ENCODE measurements around the gene FRYL. TPM values are rescaled to one million over a fixed set of nuclear protein-coding genes. Genes with fewer than 3 reads are reported as not detected.

The FRYL gene
- polyA plus RNA-seq, 6 donors from 2014 or later: 24.4 to 49.5 (median 37.9) TPM

DNA sequence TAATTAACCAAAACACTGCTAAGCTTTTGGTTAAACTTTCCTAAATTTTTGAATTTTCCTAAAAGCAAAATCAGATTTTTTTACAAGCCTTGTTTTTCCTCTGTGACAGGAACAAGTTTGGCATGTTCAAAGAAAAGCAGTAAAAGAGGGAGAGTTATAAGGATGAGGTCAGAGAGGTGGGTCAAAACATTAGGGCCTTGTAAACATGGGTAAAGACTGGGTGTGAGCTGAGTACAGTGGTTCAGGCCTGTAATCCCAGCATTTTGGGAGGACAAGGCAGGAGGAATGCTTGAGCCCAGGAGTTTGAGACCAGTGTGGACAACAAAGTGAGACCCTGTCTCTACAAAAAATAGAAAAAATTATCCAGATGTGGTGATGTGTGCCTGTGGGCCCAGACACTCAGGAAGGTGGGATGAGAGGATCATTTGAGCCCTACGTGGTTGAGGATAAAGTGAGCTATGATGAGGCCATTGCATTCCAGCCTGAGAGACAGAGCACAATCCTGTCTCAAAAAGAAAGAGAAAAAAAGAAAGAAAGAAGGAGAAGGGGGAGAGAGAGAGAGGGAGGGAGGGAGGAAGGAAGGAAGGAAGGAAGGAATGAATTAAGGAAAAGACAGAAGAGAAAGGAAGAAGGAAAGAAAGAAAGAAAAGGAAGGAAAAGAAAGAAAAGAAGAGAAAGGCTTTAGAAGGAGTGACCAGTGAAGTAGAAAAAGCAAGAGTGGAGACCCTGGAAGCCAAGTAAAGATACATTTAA lies 17.0 kb upstream of the FRYL start:
- H3K4me3 Mint-ChIP-seq: no peak overlapping the region
- DNase-seq: no peak
- H3K27ac Mint-ChIP-seq: peak overlapping the region in 2 of 6 donors; percentile 51 to 70
- no peak for ATAC-seq (ENCODE audit: low read depth in 2 of 2)
- H3K36me3 Mint-ChIP-seq: no peaks in the 10 kb centered on the region
- H3K27me3 Mint-ChIP-seq: peaks cover 0 to 10% (median 0%) of the 10 kb centered on the region in 3 donors
- H3K4me1 Mint-ChIP-seq: peaks cover 27 to 42% (median 30%) of the 10 kb centered on the region in 3 donors
- H3K9me3 Mint-ChIP-seq: no peaks in the 10 kb centered on the region

DNA sequence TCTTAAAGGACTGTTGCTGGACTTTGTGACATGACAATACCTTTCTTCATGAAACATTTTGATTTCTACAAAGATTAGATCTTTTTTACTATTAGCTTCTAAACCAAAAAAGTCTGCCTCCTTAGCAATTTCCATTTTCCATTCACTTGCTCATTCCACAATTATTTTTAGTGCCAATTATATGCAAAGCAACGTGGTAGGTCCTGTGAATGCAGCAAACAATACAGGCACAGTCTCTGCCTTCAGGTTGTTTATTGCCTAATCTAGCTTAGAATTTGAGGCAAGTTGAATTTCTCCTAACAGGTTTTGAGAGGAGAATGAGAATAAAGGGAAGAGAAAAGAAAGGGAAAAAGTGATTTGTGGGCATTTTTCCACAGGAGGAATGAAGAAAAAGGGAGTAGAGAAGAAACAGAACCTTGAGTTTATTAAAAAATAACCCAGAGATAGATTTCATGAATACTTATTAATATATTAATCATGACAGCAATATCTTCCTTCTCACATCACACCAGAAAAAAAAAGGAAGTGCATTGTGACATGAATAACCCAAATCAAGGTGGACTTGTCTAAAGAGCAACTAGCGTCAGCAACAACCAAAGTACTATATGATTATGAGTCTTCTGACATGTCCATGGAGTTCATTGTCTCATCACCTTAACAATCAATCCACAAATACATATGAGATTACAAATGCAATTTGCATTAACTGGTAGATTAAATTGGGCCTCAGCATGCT lies 16.3 kb upstream of the FRYL start:
- DNase-seq (no peak), ATAC-seq (ENCODE audit: low read depth in 2 of 2) (no peak)
- H3K9me3 Mint-ChIP-seq: no peaks in the 10 kb centered on the region
- H3K36me3 Mint-ChIP-seq: no peaks in the 10 kb centered on the region
- H3K27ac Mint-ChIP-seq: peak overlapping the region in 2 of 6 donors; percentile 10 to 85
- peaks cover 0 to 10% (median 0%) of the 10 kb centered on the region in 3 donors for H3K27me3 Mint-ChIP-seq
- H3K4me1 Mint-ChIP-seq: peaks cover 27 to 45% (median 30%) of the 10 kb centered on the region in 3 donors
- peak overlapping the region in 1 of 8 donors; percentile 35 for H3K4me3 Mint-ChIP-seq

GRCh38 chr4:48795108-48795507 lies 15.0 kb upstream of the FRYL start:
- Mint-ChIP-seq H3K4me1 (peaks cover 27 to 45% (median 30%) of the 10 kb centered on the region in 3 donors), H3K36me3 (no peaks in the 10 kb centered on the region), H3K4me3 (peak overlapping the region in 5 of 8 donors; percentile 7 to 80 (median 63)), H3K9me3 (no peaks in the 10 kb centered on the region), H3K27me3 (peaks cover 0 to 10% (median 0%) of the 10 kb centered on the region in 3 donors), H3K27ac (peak overlapping the region in 3 of 6 donors; percentile 54 to 74 (median 63))
- DNase-seq (no peak), ATAC-seq (ENCODE audit: low read depth in 2 of 2) (peak in 1 of 2 donors; percentile 48)

- H3K4me3 Mint-ChIP-seq: no peak overlapping the region
- peaks cover 26 to 42% (median 30%) of the 10 kb centered on the region in 3 donors for H3K4me1 Mint-ChIP-seq
- DNase-seq (no peak), ATAC-seq (ENCODE audit: low read depth in 2 of 2) (no peak)
- H3K9me3 Mint-ChIP-seq: no peaks in the 10 kb centered on the region
- H3K36me3 Mint-ChIP-seq: no peaks in the 10 kb centered on the region
- H3K27ac Mint-ChIP-seq: peak overlapping the region in 2 of 6 donors; percentile 22 to 65
- H3K27me3 Mint-ChIP-seq: no peaks in the 10 kb centered on the region
These were observed 12.4 kb upstream of the FRYL start for GRCh38 chr4:48792348-48793006.

- peaks cover 15 to 32% (median 21%) of the 10 kb centered on the region in 3 donors for H3K4me1 Mint-ChIP-seq
- H3K9me3 Mint-ChIP-seq: no peaks in the 10 kb centered on the region
- DNase-seq: no peak
- H3K36me3 Mint-ChIP-seq: no peaks in the 10 kb centered on the region
- H3K27ac Mint-ChIP-seq: no peak overlapping the region
- no peak for ATAC-seq (ENCODE audit: low read depth in 2 of 2)
- no peak overlapping the region for H3K4me3 Mint-ChIP-seq
- H3K27me3 Mint-ChIP-seq: no peaks in the 10 kb centered on the region
These were observed 11.2 kb upstream of the FRYL start for GRCh38 chr4:48791313-48791712.

- H3K27ac Mint-ChIP-seq: no peak overlapping the region
- no peak for DNase-seq
- no peaks in the 10 kb centered on the region for H3K9me3 Mint-ChIP-seq
- H3K36me3 Mint-ChIP-seq: no peaks in the 10 kb centered on the region
- ATAC-seq (ENCODE audit: low read depth in 2 of 2): no peak
- H3K4me3 Mint-ChIP-seq: no peak overlapping the region
- peaks cover 12 to 29% (median 17%) of the 10 kb centered on the region in 3 donors for H3K4me1 Mint-ChIP-seq
- H3K27me3 Mint-ChIP-seq: no peaks in the 10 kb centered on the region
These were observed 10.5 kb upstream of the FRYL start for GRCh38 chr4:48790561-48790960.

GRCh38 chr4:48787056-48787455 lies 7.0 kb upstream of the FRYL start:
- H3K27ac Mint-ChIP-seq: no peak overlapping the region
- no peaks in the 10 kb centered on the region for H3K9me3 Mint-ChIP-seq
- no peak overlapping the region for H3K4me3 Mint-ChIP-seq
- no peak for ATAC-seq (ENCODE audit: low read depth in 2 of 2)
- no peaks in the 10 kb centered on the region for H3K27me3 Mint-ChIP-seq
- H3K36me3 Mint-ChIP-seq: no peaks in the 10 kb centered on the region
- no peak for DNase-seq
- peaks cover 0 to 2% (median 0%) of the 10 kb centered on the region in 3 donors for H3K4me1 Mint-ChIP-seq

DNA sequence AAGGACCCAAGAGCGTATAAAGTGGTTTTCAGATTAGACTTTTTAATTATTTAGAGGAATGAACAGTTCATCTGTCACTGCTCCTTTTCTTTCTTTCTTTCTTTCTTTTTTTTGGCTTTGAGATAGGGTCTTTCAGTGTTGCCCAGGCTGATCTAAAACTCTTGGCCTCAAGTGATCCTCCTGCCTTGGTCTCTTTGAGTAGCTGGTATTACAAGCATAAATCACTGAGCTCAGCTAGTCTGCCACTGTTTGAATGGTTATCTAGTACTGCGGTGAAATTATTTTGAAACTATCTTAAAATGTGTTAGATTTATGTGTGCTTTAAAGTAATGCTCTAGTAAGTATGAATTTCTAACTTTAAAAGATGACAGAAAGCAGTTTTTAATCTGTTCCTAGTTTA lies 6.5 kb upstream of the FRYL start:
- ATAC-seq (ENCODE audit: low read depth in 2 of 2) (no peak), DNase-seq (no peak)
- no peak overlapping the region for H3K27ac Mint-ChIP-seq
- H3K9me3 Mint-ChIP-seq: no peaks in the 10 kb centered on the region
- no peak overlapping the region for H3K4me3 Mint-ChIP-seq
- peaks cover 0 to under 1% (median under 1%) of the 10 kb centered on the region in 3 donors for H3K4me1 Mint-ChIP-seq
- H3K27me3 Mint-ChIP-seq: no peaks in the 10 kb centered on the region
- H3K36me3 Mint-ChIP-seq: no peaks in the 10 kb centered on the region

- H3K27me3 Mint-ChIP-seq: no peaks in the 10 kb centered on the region
- peaks cover 0 to 10% (median 9%) of the 10 kb centered on the region in 3 donors for H3K4me1 Mint-ChIP-seq
- DNase-seq (no peak), ATAC-seq (ENCODE audit: low read depth in 2 of 2) (no peak)
- H3K27ac Mint-ChIP-seq: no peak overlapping the region
- H3K9me3 Mint-ChIP-seq: no peaks in the 10 kb centered on the region
- H3K36me3 Mint-ChIP-seq: no peaks in the 10 kb centered on the region
- H3K4me3 Mint-ChIP-seq: no peak overlapping the region
These were observed 5.2 kb upstream of the FRYL start for GRCh38 chr4:48785302-48785701.

- DNase-seq (no peak), ATAC-seq (ENCODE audit: low read depth in 2 of 2) (no peak)
- Mint-ChIP-seq H3K36me3 (no peaks in the 10 kb centered on the region), H3K9me3 (no peaks in the 10 kb centered on the region), H3K4me3 (peak overlapping the region in 1 of 8 donors; percentile 92), H3K27ac (peak overlapping the region in 2 of 6 donors; percentile 17 to 69), H3K4me1 (peaks cover 7 to 30% (median 30%) of the 10 kb centered on the region in 3 donors), H3K27me3 (no peaks in the 10 kb centered on the region)
These were observed 1.9 kb upstream of the FRYL start for GRCh38 chr4:48781968-48782367.

DNA sequence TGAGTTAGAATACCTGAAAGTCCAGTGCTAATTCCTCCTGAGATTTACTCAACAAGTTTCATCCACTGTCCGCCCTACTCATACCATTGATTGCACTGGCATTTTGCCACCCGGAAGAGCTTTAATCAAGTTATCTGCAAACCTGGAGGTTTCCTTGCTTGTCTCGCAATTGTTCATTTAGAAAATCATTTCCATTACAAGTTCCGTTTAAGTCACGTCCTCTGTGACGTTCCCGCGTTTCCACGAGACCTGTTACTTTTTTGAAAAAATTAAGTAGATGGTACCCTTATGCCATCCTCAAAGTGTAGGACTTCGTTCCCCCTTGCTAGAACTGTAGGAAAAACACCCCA lies 761 bp upstream of the FRYL start:
- no peaks in the 10 kb centered on the region for H3K36me3 Mint-ChIP-seq
- H3K27ac Mint-ChIP-seq: peak overlapping the region in 5 of 6 donors; percentile 88 to 96 (median 89)
- no peaks in the 10 kb centered on the region for H3K27me3 Mint-ChIP-seq
- ATAC-seq (ENCODE audit: low read depth in 2 of 2) (no peak), DNase-seq (peak; percentile 14)
- no peaks in the 10 kb centered on the region for H3K9me3 Mint-ChIP-seq
- peak overlapping the region; percentile 92 to 99 (median 98) for H3K4me3 Mint-ChIP-seq
- H3K4me1 Mint-ChIP-seq: peaks cover 11 to 41% (median 39%) of the 10 kb centered on the region in 3 donors

- Mint-ChIP-seq H3K4me1 (peaks cover 18 to 53% (median 52%) of the 10 kb centered on the region in 3 donors), H3K27ac (peak overlapping the region; percentile 69 to 97 (median 91)), H3K36me3 (no peaks in the 10 kb centered on the region), H3K4me3 (peak overlapping the region; percentile 92 to 99 (median 96)), H3K27me3 (no peaks in the 10 kb centered on the region), H3K9me3 (no peaks in the 10 kb centered on the region)
- peak; percentile 58 to 60 for ATAC-seq (ENCODE audit: low read depth in 2 of 2)
- peak; percentile 78 for DNase-seq
These were observed 733 bp downstream of the FRYL start for GRCh38 chr4:48779095-48779997.

All from naive B cell (primary cell).